IMR-90 (cell line): ENCODE data around the gene SMPDL3A. TPM values are rescaled to one million over a fixed set of nuclear protein-coding genes. Genes with fewer than 3 reads are reported as not detected.
A peak's percentile ranks its signal among the peaks of the same experiment; 100 is the strongest.

ENCODE experiments used
- ATAC-seq: fragments of 200-7000 bp; cut with Tn5 transposase; 2 replicates; pipeline ENCODE4 v1.9.1; 2020; ENCODE audit warnings: low read depth, mild to moderate bottlenecking, moderate library complexity
- BruUV-seq: library from RNA; stranded (reverse); fragments of 400-500 nt; replicated peaks from 2 replicates; lab custom pipeline; 2021; lab: Mats Ljungman, UMichigan
- CTCF ChIA-PET: fragments of 300-600 bp; formaldehyde crosslinking; extraction: SDS; loops from one replicate; lab custom pipeline; 2021; ENCODE audit warnings: antibody characterized with exemption; lab: Yijun Ruan, JAX
- POLR2A ChIA-PET: fragments of 300-600 bp; sonication (Branson Sonifier 250); formaldehyde crosslinking; loops from one replicate; lab custom pipeline; 2022; ENCODE audit warnings: antibody characterized with exemption; ENCODE audit not compliant: unreplicated experiment; lab: Charles Lee
- DNase-seq: peaks from one replicate; pipeline ENCODE4 v3.0.0; 2013
- H2AFZ ChIP-seq: replicated peaks from 2 replicates; pipeline ENCODE3; 2013; ENCODE audit warnings: low read length, mild to moderate bottlenecking; ENCODE audit not compliant: poor library complexity
- H2AK5ac ChIP-seq: 2 replicates; pipeline ENCODE4 v1.6.1; 2013; ENCODE audit warnings: low read depth, low read length, inconsistent platforms
- H2AK9ac ChIP-seq: replicated peaks from 2 replicates; pipeline ENCODE3; 2013; ENCODE audit warnings: mild to moderate bottlenecking, low read depth, low read length, moderate library complexity; ENCODE audit not compliant: poor library complexity
- H2BK120ac ChIP-seq: 2 replicates; pipeline ENCODE4 v1.6.1; 2013; ENCODE audit warnings: low read depth, low read length, inconsistent platforms
- H2BK15ac ChIP-seq: 3 replicates; pipeline ENCODE4 v1.6.1; 2013; ENCODE audit warnings: low read depth, low read length, inconsistent platforms
- H2BK20ac ChIP-seq: 2 replicates; pipeline ENCODE4 v1.6.1; 2013; ENCODE audit warnings: low read depth, mild to moderate bottlenecking, inconsistent platforms, low read length, moderate library complexity
- H2BK5ac ChIP-seq: 2 replicates; pipeline ENCODE4 v1.6.1; 2013; ENCODE audit warnings: mild to moderate bottlenecking, low read depth, low read length, inconsistent platforms; ENCODE audit not compliant: poor library complexity, severe bottlenecking
- H3K14ac ChIP-seq: replicated peaks from 2 replicates; pipeline ENCODE4 v1.6.1; 2013; ENCODE audit warnings: low read depth, low read length, inconsistent platforms
- H3K18ac ChIP-seq: 2 replicates; pipeline ENCODE4 v1.6.1; 2013; ENCODE audit warnings: low read depth, low read length, control low read depth
- H3K23ac ChIP-seq: 2 replicates; pipeline ENCODE4 v1.6.1; 2013; ENCODE audit warnings: low read depth, low read length, inconsistent platforms
- H3K27ac ChIP-seq: 2 replicates; pipeline ENCODE4 v1.5.1; 2013; ENCODE audit warnings: mild to moderate bottlenecking, control low read depth, low read length; ENCODE audit not compliant: insufficient read depth
- H3K27me3 ChIP-seq: 2 replicates; pipeline ENCODE4 v1.6.1; 2013; ENCODE audit warnings: low read length; ENCODE audit not compliant: control insufficient read depth, insufficient read depth
- H3K36me3 ChIP-seq: 2 replicates; pipeline ENCODE4 v1.6.1; 2013; ENCODE audit warnings: low read length, mixed read lengths; ENCODE audit not compliant: control insufficient read depth, insufficient read depth
- H3K4ac ChIP-seq: 2 replicates; pipeline ENCODE4 v1.6.1; 2013; ENCODE audit warnings: low read depth, low read length, inconsistent platforms
- H3K4me1 ChIP-seq: 2 replicates; pipeline ENCODE4 v1.6.1; 2013; ENCODE audit warnings: low read length, mixed read lengths; ENCODE audit not compliant: control insufficient read depth, insufficient read depth
- H3K4me2 ChIP-seq: 2 replicates; pipeline ENCODE4 v1.6.1; 2013; ENCODE audit warnings: low read depth, mild to moderate bottlenecking, control low read depth, low read length, moderate library complexity
- H3K4me3 ChIP-seq: 2 replicates; pipeline ENCODE4 v1.5.1; 2013; ENCODE audit warnings: low read depth, mild to moderate bottlenecking, control low read depth, low read length, moderate library complexity; ENCODE audit not compliant: insufficient read depth
- H3K56ac ChIP-seq: 2 replicates; pipeline ENCODE4 v1.6.1; 2013; ENCODE audit warnings: low read length, inconsistent platforms; ENCODE audit not compliant: insufficient read depth; ENCODE audit errors: extremely low read depth
- H3K79me1 ChIP-seq, 2 experiments: 2 replicates each; pipeline ENCODE4 v1.6.1; 2013; ENCODE audit warnings: low read length in 2 of 2, inconsistent platforms in 1 of 2, low read depth in 1 of 2
- H3K9ac ChIP-seq: 2 replicates; pipeline ENCODE4 v1.6.1; 2013; ENCODE audit warnings: low read depth, low read length, control low read depth
- H3K9me1 ChIP-seq: 2 replicates; pipeline ENCODE4 v1.6.1; 2013; ENCODE audit warnings: low read length, inconsistent platforms; ENCODE audit not compliant: insufficient read depth
- H3K9me3 ChIP-seq: 2 replicates; pipeline ENCODE4 v1.6.1; 2013; ENCODE audit warnings: low read length; ENCODE audit not compliant: control insufficient read depth, insufficient read depth
- H4K20me1 ChIP-seq: 2 replicates; pipeline ENCODE4 v1.6.1; 2013; ENCODE audit warnings: low read length, inconsistent platforms; ENCODE audit not compliant: insufficient read depth
- H4K5ac ChIP-seq: 2 replicates; pipeline ENCODE4 v1.6.1; 2013; ENCODE audit warnings: mild to moderate bottlenecking, low read depth, low read length, control low read depth
- H4K8ac ChIP-seq, 2 experiments: 2 replicates each; pipeline ENCODE4 v1.6.1; 2013; ENCODE audit warnings: low read depth in 2 of 2, low read length in 2 of 2, control low read depth in 1 of 2, inconsistent platforms in 1 of 2
- H4K91ac ChIP-seq: 2 replicates; pipeline ENCODE4 v1.6.1; 2013; ENCODE audit warnings: low read depth, low read length, inconsistent platforms; ENCODE audit not compliant: insufficient read depth
- CHD1 ChIP-seq: IDR thresholded peaks from 2 replicates; pipeline ENCODE4 v1.6.1; 2012; ENCODE audit warnings: low read depth, low read length, improper control_type of control experiment
- MAZ ChIP-seq: IDR thresholded peaks from 2 replicates; pipeline ENCODE4 v1.6.1; 2012; ENCODE audit warnings: low read depth, mild to moderate bottlenecking, low read length, improper control_type of control experiment, moderate library complexity, borderline replicate concordance
- RAD21 ChIP-seq: IDR thresholded peaks from 2 replicates; pipeline ENCODE4 v1.6.1; 2012; ENCODE audit warnings: low read length, improper control_type of control experiment
- RCOR1 ChIP-seq: IDR thresholded peaks from 2 replicates; pipeline ENCODE4 v1.6.1; 2012; ENCODE audit warnings: mild to moderate bottlenecking, low read length, improper control_type of control experiment; ENCODE audit not compliant: insufficient replicate concordance
- WGBS, 2 experiments: methylation state at CpG; one replicate each; pipeline versions ENCODE4 v1.1.5 to v1.1.7; 2013; ENCODE audit warnings: missing lambda C conversion rate in 2 of 2; ENCODE audit not compliant: insufficient read length in 1 of 2; ENCODE audit errors: extremely low coverage in 2 of 2; 5-methylcytosine and 5-hydroxymethylcytosine counted together
- dilution Hi-C: fragments of 300-500 bp; cut with HindIII; formaldehyde crosslinking; loops from one replicate; pipeline ENCODE4 v1.14.3; 2018; ENCODE audit warnings: low sequenced_read_pairs; ENCODE audit not compliant: unreplicated experiment
- in situ Hi-C: fragments of 300-500 bp; cut with MboI; formaldehyde crosslinking; loops from 3 replicates; pipeline ENCODE4 v1.14.3; 2019; ENCODE audit warnings: low sequenced_read_pairs, inconsistent platforms, mixed read lengths
- intact Hi-C: fragments of 100-400 bp; cut with micrococcal nuclease; formaldehyde crosslinking; loops from 2 replicates; pipeline ENCODE4 v1.10.0; 2022
- polyA plus RNA-seq, 3 experiments: library from polyadenylated mRNA; depleted of rRNA; stranded (reverse); fragments of >200 nt; gene quantifications; 2 replicates each; pipeline ENCODE4 v1.2.3, GENCODE V29; 2012; ENCODE audit warnings: low replicate concordance in 1 of 3
- total RNA-seq: library from RNA; depleted of rRNA; stranded (reverse); fragments of >200 nt; gene quantifications from 2 replicates; pipeline ENCODE4 v1.2.3, GENCODE V29; 2012

The SMPDL3A gene
- total and polyA plus RNA-seq, 2 of the 4 experiments (the other 2 are of a cell fraction), result 9.9 to 14.2 TPM

DNA sequence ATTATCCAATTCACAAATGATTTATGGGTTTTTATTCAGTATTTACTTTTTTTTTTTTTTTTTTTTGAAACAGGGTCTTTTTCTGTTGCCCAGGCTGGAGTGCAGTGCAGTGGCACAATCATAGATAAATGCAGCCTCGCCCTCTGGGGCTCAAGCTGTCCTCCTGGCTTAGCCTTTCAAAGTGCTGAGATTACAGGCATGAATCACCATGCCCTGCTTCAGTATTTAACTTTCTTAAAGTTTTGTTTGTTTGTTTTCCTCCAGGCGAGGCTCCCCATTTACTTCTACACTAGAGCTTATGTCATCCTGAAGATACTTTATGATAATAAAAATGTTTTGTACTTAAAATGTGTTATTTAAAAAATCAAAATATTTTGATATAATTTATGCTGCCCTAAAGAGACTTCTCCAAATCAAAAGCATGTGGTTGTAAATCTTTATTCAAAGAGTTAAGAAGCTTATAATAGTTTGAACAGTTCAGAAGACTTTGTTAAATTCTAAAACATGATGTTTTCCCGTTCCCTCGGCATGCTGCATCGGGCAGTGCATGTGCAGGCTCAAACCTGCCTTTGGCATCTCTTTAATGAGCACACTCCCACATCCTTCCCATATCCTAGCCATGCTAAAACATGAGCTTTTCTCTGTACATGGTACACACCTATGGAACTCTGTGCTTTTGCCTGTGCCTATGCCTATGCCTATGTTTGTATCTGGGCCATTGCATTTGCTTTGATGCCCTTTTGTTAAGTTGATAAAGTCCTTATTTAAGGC is 11.0 kb downstream of the SMPDL3A start (continued):
- TF ChIP-seq RCOR1 (no peak), CHD1 (no peak)

- Histone ChIP-seq H4K20me1 (no peaks in the 10 kb centered on the region), H2BK20ac (peak overlapping the region; percentile 37; the same call in 1 of the 2 replicates), H3K27me3 (no peaks in the 10 kb centered on the region), H2AK5ac (peak overlapping the region; percentile 12; the same call in 1 of the 2 replicates), H2BK5ac (no peak overlapping the region), H3K9me1 (peaks cover 13% of the 10 kb centered on the region), H3K18ac (peak overlapping the region; percentile 95), H4K91ac (no peak overlapping the region), H3K27ac (peak overlapping the region; percentile 94; the same call in 1 of the 2 replicates), H3K4me1 (peaks cover 30% of the 10 kb centered on the region), H3K14ac (no peak overlapping the region), H3K23ac (0 out of 2 replicates have a peak overlapping the region, but pooled peaks have one; percentile 13), H2AFZ (no peak overlapping the region), H2AK9ac (no peak overlapping the region), H3K4me3 (no peak overlapping the region), H2BK120ac (0 out of 2 replicates have a peak overlapping the region, but pooled peaks have one; percentile 9), H3K9ac (no peak overlapping the region), H3K79me1 (peaks cover 0 to 7% of the 10 kb centered on the region in 2 experiments; a peak in 3 of 4 replicates), H4K8ac (no peak overlapping the region), H2BK15ac (no peak overlapping the region; the same call in 2 of the 3 replicates), H3K56ac (no peak overlapping the region), H3K4me2 (peak overlapping the region; percentile 24; the same call in 1 of the 2 replicates), H3K36me3 (peaks cover 40% of the 10 kb centered on the region), H4K5ac (peak overlapping the region; percentile 91), H3K9me3 (no peaks in the 10 kb centered on the region), H3K4ac (peak overlapping the region; percentile 73; the same call in 1 of the 2 replicates)
- in situ Hi-C loops (no loop called here), intact Hi-C loops (no loop called here), dilution Hi-C loops (no loop called here)
- TF ChIP-seq RAD21 (no peak), MAZ (no peak)
- ChIA-PET POLR2A (interaction anchor here (0.5 kb wide), 1 partner anchor 14 kb away, joined by 3 read pairs; no protein-coding TSS in a partner anchor), CTCF (interaction anchor here (0.8 to 1.5 kb wide), 3 partner anchors 11 to 12 kb away, joined by 3 to 4 read pairs (median 3); partner anchors contain the start of gene SMPDL3A)
- peak; percentile 48 for DNase-seq
- WGBS, 2 experiments, result no CpG with 5 or more reads among the region's 3 CpGs
- no TSS peak for BruUV-seq
- peak; percentile 3; the same call in 1 of the 2 replicates for ATAC-seq
These were observed 11.8 kb downstream of the SMPDL3A start for GRCh38 chr6:122800906-122801305.
